WTC11 (cell line): Measurements from ENCODE around the gene TMEM151A. TPM values are rescaled to one million over a fixed set of nuclear protein-coding genes. Genes with fewer than 3 reads are reported as not detected.

ENCODE experiments used
- ATAC-seq: fragments of 200-7000 bp; cut with Tn5 transposase; 2 replicates; pipeline ENCODE4 v1.10.0; 2021; ENCODE audit warnings: mild to moderate bottlenecking, moderate library complexity
- CTCF ChIA-PET: fragments of 300-600 bp; sonication (Branson Sonifier 250); formaldehyde crosslinking; loops from one replicate; lab custom pipeline; 2021; ENCODE audit warnings: antibody characterized with exemption; lab: Charles Lee
- POLR2A ChIA-PET: fragments of 350-600 bp; sonication (Branson Sonifier 250); formaldehyde crosslinking; loops from one replicate; lab custom pipeline; 2021; ENCODE audit warnings: antibody characterized with exemption; lab: Charles Lee
- DNase-seq: peaks from one replicate; pipeline ENCODE4 v3.0.0; 2021; ENCODE audit warnings: low spot score
- H3K27ac Mint-ChIP-seq: 2 replicates; pipeline ENCODE4 v1.8.0; 2021; ENCODE audit warnings: mixed read lengths
- H3K27me3 Mint-ChIP-seq: 2 replicates; pipeline ENCODE4 v1.8.0; 2021; ENCODE audit warnings: low read depth, mild to moderate bottlenecking, moderate library complexity, mixed read lengths
- H3K36me3 Mint-ChIP-seq: 2 replicates; pipeline ENCODE4 v1.8.0; 2021; ENCODE audit warnings: mixed read lengths
- H3K4me1 Mint-ChIP-seq: 2 replicates; pipeline ENCODE4 v1.8.0; 2022; ENCODE audit warnings: mixed read lengths
- H3K4me3 Mint-ChIP-seq: 2 replicates; pipeline ENCODE4 v1.8.0; 2021; ENCODE audit warnings: mild to moderate bottlenecking, moderate library complexity, mixed read lengths
- H3K9me3 Mint-ChIP-seq: 2 replicates; pipeline ENCODE4 v1.8.0; 2021; ENCODE audit warnings: mixed read lengths
- CREM ChIP-seq: sonication (generic); formaldehyde crosslinking; IDR thresholded peaks from 2 replicates; pipeline ENCODE4 v1.8.1; 2022; ENCODE audit warnings: mild to moderate bottlenecking, missing genetic modification reagents, moderate library complexity
- EMX1 ChIP-seq: fragments of 250-450 bp; sonication (Bioruptor Pico); IDR thresholded peaks from 2 replicates; pipeline ENCODE4 v1.8.0; 2021; ENCODE audit warnings: mild to moderate bottlenecking
- FOXJ3 ChIP-seq: sonication (generic); formaldehyde crosslinking; IDR thresholded peaks from 2 replicates; pipeline ENCODE4 v1.9.0; 2021; ENCODE audit warnings: missing genetic modification reagents, mild to moderate bottlenecking, borderline replicate concordance
- FOXP1 ChIP-seq: sonication (generic); formaldehyde crosslinking; IDR thresholded peaks from 2 replicates; pipeline ENCODE4 v1.8.0; 2022; ENCODE audit warnings: missing genetic modification reagents, mild to moderate bottlenecking, moderate library complexity, borderline replicate concordance
- GTF2I ChIP-seq: fragments of 250-450 bp; sonication (Bioruptor Pico); conservative IDR thresholded peaks from 2 replicates; pipeline ENCODE4 v1.4.0; 2021; ENCODE audit warnings: mild to moderate bottlenecking
- NFYB ChIP-seq: sonication (generic); formaldehyde crosslinking; conservative IDR thresholded peaks from 2 replicates; pipeline ENCODE4 v1.8.0; 2022; ENCODE audit warnings: low read depth, missing genetic modification reagents
- NR1H2 ChIP-seq: sonication (generic); formaldehyde crosslinking; IDR thresholded peaks from 2 replicates; pipeline ENCODE4 v1.9.0; 2021; ENCODE audit warnings: mild to moderate bottlenecking, moderate library complexity, missing genetic modification reagents
- NR3C1 ChIP-seq: sonication (generic); formaldehyde crosslinking; conservative IDR thresholded peaks from 2 replicates; pipeline ENCODE4 v1.8.1; 2023; ENCODE audit warnings: low read depth, mild to moderate bottlenecking, missing genetic modification reagents
- OVOL2 ChIP-seq: fragments of 250-450 bp; sonication (Bioruptor Pico); IDR thresholded peaks from 2 replicates; pipeline ENCODE4 v1.9.0; 2021; ENCODE audit warnings: mild to moderate bottlenecking, borderline replicate concordance
- RORB ChIP-seq: fragments of 250-450 bp; sonication (Bioruptor Pico); IDR thresholded peaks from 2 replicates; pipeline ENCODE4 v1.9.0; 2021; ENCODE audit warnings: mild to moderate bottlenecking
- SMAD3 ChIP-seq: sonication (generic); formaldehyde crosslinking; IDR thresholded peaks from 2 replicates; pipeline ENCODE4 v1.8.0; 2022; ENCODE audit warnings: missing genetic modification reagents, mild to moderate bottlenecking, borderline replicate concordance
- SP1 ChIP-seq: sonication (generic); formaldehyde crosslinking; conservative IDR thresholded peaks from 2 replicates; pipeline ENCODE4 v1.8.1; 2022; ENCODE audit warnings: missing genetic modification reagents
- ZBTB21 ChIP-seq: sonication (generic); formaldehyde crosslinking; IDR thresholded peaks from 2 replicates; pipeline ENCODE4 v1.8.1; 2023; ENCODE audit warnings: mild to moderate bottlenecking, missing genetic modification reagents, borderline replicate concordance
- total RNA-seq: library from RNA; stranded (reverse); gene quantifications from 3 replicates; pipeline ENCODE4 v1.2.3, GENCODE V29; 2021
- TF ChIP-seq, protein P1 (sequence below): sonication (generic); formaldehyde crosslinking; IDR thresholded peaks from 2 replicates; pipeline ENCODE4 v1.8.1; 2023; ENCODE audit warnings: mild to moderate bottlenecking, missing genetic modification reagents
- TF ChIP-seq, protein P2 (sequence below): sonication (generic); formaldehyde crosslinking; IDR thresholded peaks from 2 replicates; pipeline ENCODE4 v1.8.1; 2023; ENCODE audit warnings: mild to moderate bottlenecking, missing genetic modification reagents, moderate library complexity
- TF ChIP-seq, protein P3 (sequence below): sonication (generic); formaldehyde crosslinking; IDR thresholded peaks from 2 replicates; pipeline ENCODE4 v1.8.0; 2022; ENCODE audit warnings: mild to moderate bottlenecking, missing genetic modification reagents
- TF ChIP-seq, protein P4 (sequence below): fragments of 250-450 bp; sonication (Bioruptor Pico); IDR thresholded peaks from 2 replicates; pipeline ENCODE4 v1.8.0; 2021; ENCODE audit warnings: mild to moderate bottlenecking
- TF ChIP-seq, protein P5 (sequence below): sonication (generic); formaldehyde crosslinking; IDR thresholded peaks from 2 replicates; pipeline ENCODE4 v1.8.0; 2023; ENCODE audit warnings: missing genetic modification reagents
- TF ChIP-seq, protein P6 (sequence below): fragments of 250-450 bp; sonication (Bioruptor Pico); IDR thresholded peaks from 2 replicates; pipeline ENCODE4 v1.9.0; 2021; ENCODE audit warnings: mild to moderate bottlenecking
- TF ChIP-seq, protein P7 (sequence below): fragments of 250-450 bp; sonication (Bioruptor Pico); IDR thresholded peaks from 2 replicates; pipeline ENCODE4 v1.9.0; 2021; ENCODE audit warnings: mild to moderate bottlenecking

The TMEM151A gene
- total RNA-seq, 1 experiment from 2014 or later: 2.2 TPM

DNA sequence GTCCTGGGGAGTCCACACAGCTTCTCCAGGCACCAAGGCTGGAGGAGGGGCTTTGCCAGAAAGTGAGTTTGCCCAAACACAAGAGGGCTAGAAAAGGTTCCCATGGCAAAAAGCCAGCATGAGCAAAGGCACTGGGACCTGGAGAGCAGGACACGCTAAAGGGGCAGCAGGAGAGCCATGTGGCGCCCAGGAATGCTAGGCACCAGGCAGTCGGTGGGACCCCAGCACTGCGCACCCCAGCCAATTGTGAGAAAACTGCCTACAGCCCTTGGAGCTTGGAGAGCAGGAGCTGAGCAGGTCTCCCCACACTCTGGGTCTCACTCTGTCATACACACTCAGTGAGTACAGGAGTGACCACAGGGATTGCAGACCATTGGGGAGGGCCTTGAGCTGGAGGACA is 28.5 kb upstream of the TMEM151A start:
- Mint-ChIP-seq H3K27ac (no peak overlapping the region), H3K36me3 (peaks cover 43% of the 10 kb centered on the region)
- CTCF ChIA-PET: interaction anchor here (0.7 kb wide), 1 partner anchor 26 kb away, joined by 3 read pairs; the partner anchor contains the start of gene YIF1A

DNA sequence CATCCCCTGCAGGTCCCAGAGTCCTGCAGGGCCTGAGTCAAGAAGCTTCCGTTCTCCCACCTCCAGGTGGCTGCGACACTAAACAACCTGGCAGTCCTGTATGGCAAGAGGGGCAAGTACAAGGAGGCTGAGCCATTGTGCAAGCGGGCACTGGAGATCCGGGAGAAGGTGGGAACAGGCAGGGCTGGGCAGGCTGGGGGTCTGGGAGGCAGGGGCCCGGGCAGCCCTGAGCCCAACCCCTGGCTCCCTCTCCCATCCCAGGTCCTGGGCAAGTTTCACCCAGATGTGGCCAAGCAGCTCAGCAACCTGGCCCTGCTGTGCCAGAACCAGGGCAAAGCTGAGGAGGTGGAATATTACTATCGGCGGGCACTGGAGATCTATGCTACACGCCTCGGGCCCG is 27.9 kb upstream of the TMEM151A start:
- ChIA-PET POLR2A (interaction anchor here (1.1 kb wide), 1 partner anchor 26 kb away, joined by 3 read pairs; the partner anchor contains the start of gene YIF1A), CTCF (interaction anchor here (0.7 to 1.8 kb wide), 2 partner anchors 25 to 49 kb away, joined by 3 to 7 read pairs; partner anchors contain the start of gene YIF1A)
- Mint-ChIP-seq H3K4me1 (peaks cover 10% of the 10 kb centered on the region), H3K4me3 (no peak overlapping the region), H3K27me3 (no peaks in the 10 kb centered on the region), H3K9me3 (no peaks in the 10 kb centered on the region), H3K36me3 (peaks cover 41% of the 10 kb centered on the region), H3K27ac (no peak overlapping the region)
- ATAC-seq: no peak
- no peak for DNase-seq
- TF ChIP-seq, protein P1, sequence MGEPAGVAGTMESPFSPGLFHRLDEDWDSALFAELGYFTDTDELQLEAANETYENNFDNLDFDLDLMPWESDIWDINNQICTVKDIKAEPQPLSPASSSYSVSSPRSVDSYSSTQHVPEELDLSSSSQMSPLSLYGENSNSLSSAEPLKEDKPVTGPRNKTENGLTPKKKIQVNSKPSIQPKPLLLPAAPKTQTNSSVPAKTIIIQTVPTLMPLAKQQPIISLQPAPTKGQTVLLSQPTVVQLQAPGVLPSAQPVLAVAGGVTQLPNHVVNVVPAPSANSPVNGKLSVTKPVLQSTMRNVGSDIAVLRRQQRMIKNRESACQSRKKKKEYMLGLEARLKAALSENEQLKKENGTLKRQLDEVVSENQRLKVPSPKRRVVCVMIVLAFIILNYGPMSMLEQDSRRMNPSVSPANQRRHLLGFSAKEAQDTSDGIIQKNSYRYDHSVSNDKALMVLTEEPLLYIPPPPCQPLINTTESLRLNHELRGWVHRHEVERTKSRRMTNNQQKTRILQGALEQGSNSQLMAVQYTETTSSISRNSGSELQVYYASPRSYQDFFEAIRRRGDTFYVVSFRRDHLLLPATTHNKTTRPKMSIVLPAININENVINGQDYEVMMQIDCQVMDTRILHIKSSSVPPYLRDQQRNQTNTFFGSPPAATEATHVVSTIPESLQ (CRISPR knock-in tag): no peak
- TF ChIP-seq, protein P2, sequence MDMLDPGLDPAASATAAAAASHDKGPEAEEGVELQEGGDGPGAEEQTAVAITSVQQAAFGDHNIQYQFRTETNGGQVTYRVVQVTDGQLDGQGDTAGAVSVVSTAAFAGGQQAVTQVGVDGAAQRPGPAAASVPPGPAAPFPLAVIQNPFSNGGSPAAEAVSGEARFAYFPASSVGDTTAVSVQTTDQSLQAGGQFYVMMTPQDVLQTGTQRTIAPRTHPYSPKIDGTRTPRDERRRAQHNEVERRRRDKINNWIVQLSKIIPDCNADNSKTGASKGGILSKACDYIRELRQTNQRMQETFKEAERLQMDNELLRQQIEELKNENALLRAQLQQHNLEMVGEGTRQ (CRISPR knock-in tag): no peak
- TF ChIP-seq SMAD3 (no peak), NR1H2 (CRISPR knock-in tag) (no peak)

More for the DNA sequence above, 28.5 kb upstream of the TMEM151A start:
- ATAC-seq: no peak
- no peaks in the 10 kb centered on the region for H3K9me3 Mint-ChIP-seq
- peaks cover 13% of the 10 kb centered on the region for H3K4me1 Mint-ChIP-seq
- POLR2A ChIA-PET: interaction anchor here (1.1 kb wide), 1 partner anchor 26 kb away, joined by 3 read pairs; the partner anchor contains the start of gene YIF1A
- no peaks in the 10 kb centered on the region for H3K27me3 Mint-ChIP-seq
- no peak overlapping the region for H3K4me3 Mint-ChIP-seq
- no peak for TF ChIP-seq NFYB (CRISPR knock-in tag)
- TF ChIP-seq ZBTB21 (CRISPR knock-in tag): no peak
- TF ChIP-seq, protein P3, sequence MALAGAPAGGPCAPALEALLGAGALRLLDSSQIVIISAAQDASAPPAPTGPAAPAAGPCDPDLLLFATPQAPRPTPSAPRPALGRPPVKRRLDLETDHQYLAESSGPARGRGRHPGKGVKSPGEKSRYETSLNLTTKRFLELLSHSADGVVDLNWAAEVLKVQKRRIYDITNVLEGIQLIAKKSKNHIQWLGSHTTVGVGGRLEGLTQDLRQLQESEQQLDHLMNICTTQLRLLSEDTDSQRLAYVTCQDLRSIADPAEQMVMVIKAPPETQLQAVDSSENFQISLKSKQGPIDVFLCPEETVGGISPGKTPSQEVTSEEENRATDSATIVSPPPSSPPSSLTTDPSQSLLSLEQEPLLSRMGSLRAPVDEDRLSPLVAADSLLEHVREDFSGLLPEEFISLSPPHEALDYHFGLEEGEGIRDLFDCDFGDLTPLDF (CRISPR knock-in tag): no peak
- TF ChIP-seq, protein P4, sequence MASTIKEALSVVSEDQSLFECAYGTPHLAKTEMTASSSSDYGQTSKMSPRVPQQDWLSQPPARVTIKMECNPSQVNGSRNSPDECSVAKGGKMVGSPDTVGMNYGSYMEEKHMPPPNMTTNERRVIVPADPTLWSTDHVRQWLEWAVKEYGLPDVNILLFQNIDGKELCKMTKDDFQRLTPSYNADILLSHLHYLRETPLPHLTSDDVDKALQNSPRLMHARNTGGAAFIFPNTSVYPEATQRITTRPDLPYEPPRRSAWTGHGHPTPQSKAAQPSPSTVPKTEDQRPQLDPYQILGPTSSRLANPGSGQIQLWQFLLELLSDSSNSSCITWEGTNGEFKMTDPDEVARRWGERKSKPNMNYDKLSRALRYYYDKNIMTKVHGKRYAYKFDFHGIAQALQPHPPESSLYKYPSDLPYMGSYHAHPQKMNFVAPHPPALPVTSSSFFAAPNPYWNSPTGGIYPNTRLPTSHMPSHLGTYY (CRISPR knock-in tag): no peak
- TF ChIP-seq FOXP1: no peak
- TF ChIP-seq, all 79 proteins: peak for 0
- no peak for DNase-seq

DNA sequence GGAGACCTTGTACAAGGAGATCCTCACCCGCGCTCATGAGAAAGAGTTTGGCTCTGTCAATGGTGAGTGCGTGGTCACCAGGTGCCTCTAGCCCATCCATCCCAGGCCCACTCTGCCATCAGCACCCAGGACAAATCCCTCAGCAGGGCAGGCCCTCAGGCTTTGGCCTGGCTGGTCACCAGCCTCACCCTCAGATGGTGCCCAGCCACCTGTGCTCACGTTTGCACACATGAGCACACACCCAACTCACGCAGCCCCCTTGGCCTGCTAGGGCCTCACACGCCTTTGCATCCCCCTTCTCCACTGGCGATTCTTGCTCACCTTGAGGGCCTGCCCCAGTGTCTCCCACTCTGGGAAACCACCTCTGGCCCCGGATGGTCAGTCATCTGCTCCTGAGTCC is 27.3 kb upstream of the TMEM151A start:
- H3K4me1 Mint-ChIP-seq: peaks cover 8% of the 10 kb centered on the region
- no peak overlapping the region for H3K4me3 Mint-ChIP-seq
- H3K36me3 Mint-ChIP-seq: peaks cover 35% of the 10 kb centered on the region
- peak overlapping the region; percentile 63 for H3K27ac Mint-ChIP-seq
- no peaks in the 10 kb centered on the region for H3K9me3 Mint-ChIP-seq
- no peaks in the 10 kb centered on the region; the same call in 1 of the 2 replicates for H3K27me3 Mint-ChIP-seq
- no peak for ATAC-seq
- ChIA-PET CTCF (interaction anchor here (0.5 to 1.8 kb wide), 13 partner anchors 11 to 94 kb away, joined by 3 to 13 read pairs (median 4); partner anchors contain the start of genes RIN1 and YIF1A), POLR2A (interaction anchor here (0.6 to 1.1 kb wide), 2 partner anchors 25 to 35 kb away, joined by 3 read pairs; partner anchors contain the start of gene YIF1A)
- no peak for DNase-seq
- TF ChIP-seq RORB (CRISPR knock-in tag) (no peak), CREM (CRISPR knock-in tag) (no peak), FOXJ3 (no peak), EMX1 (CRISPR knock-in tag) (no peak), NR3C1 (CRISPR knock-in tag) (no peak), SP1 (CRISPR knock-in tag) (no peak), GTF2I (no peak), OVOL2 (CRISPR knock-in tag) (no peak)
- TF ChIP-seq, protein P5, sequence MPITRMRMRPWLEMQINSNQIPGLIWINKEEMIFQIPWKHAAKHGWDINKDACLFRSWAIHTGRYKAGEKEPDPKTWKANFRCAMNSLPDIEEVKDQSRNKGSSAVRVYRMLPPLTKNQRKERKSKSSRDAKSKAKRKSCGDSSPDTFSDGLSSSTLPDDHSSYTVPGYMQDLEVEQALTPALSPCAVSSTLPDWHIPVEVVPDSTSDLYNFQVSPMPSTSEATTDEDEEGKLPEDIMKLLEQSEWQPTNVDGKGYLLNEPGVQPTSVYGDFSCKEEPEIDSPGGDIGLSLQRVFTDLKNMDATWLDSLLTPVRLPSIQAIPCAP (CRISPR knock-in tag): no peak
- TF ChIP-seq, protein P3 (CRISPR knock-in tag): no peak
- TF ChIP-seq, protein P6, sequence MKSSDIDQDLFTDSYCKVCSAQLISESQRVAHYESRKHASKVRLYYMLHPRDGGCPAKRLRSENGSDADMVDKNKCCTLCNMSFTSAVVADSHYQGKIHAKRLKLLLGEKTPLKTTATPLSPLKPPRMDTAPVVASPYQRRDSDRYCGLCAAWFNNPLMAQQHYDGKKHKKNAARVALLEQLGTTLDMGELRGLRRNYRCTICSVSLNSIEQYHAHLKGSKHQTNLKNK (CRISPR knock-in tag): no peak
- TF ChIP-seq, protein P7, sequence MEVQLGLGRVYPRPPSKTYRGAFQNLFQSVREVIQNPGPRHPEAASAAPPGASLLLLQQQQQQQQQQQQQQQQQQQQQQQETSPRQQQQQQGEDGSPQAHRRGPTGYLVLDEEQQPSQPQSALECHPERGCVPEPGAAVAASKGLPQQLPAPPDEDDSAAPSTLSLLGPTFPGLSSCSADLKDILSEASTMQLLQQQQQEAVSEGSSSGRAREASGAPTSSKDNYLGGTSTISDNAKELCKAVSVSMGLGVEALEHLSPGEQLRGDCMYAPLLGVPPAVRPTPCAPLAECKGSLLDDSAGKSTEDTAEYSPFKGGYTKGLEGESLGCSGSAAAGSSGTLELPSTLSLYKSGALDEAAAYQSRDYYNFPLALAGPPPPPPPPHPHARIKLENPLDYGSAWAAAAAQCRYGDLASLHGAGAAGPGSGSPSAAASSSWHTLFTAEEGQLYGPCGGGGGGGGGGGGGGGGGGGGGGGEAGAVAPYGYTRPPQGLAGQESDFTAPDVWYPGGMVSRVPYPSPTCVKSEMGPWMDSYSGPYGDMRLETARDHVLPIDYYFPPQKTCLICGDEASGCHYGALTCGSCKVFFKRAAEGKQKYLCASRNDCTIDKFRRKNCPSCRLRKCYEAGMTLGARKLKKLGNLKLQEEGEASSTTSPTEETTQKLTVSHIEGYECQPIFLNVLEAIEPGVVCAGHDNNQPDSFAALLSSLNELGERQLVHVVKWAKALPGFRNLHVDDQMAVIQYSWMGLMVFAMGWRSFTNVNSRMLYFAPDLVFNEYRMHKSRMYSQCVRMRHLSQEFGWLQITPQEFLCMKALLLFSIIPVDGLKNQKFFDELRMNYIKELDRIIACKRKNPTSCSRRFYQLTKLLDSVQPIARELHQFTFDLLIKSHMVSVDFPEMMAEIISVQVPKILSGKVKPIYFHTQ: no peak
